OCI-LY1 (cell line): ENCODE data around the gene GPR176.

Source experiments
- H2AFZ ChIP-seq: fragments of 200-600 bp; sonication (generic), shearing (Covaris generic); 2 replicates; pipeline ENCODE4 v1.6.0; 2014; ENCODE audit warnings: antibody characterized with exemption, mild to moderate bottlenecking, low read length
- H3F3A ChIP-seq: fragments of 200-600 bp; sonication (generic), shearing (Covaris generic); 2 replicates; pipeline ENCODE4 v1.6.0; 2014; ENCODE audit warnings: mild to moderate bottlenecking, antibody characterized with exemption, low read length, moderate library complexity; ENCODE audit not compliant: insufficient read depth
- H3K27ac ChIP-seq: fragments of 200-600 bp; sonication (generic); 2 replicates; pipeline ENCODE4 v1.5.1; 2014; ENCODE audit warnings: low read length, mixed run types, mild to moderate bottlenecking, low read depth; ENCODE audit not compliant: poor library complexity, severe bottlenecking
- H3K27me3 ChIP-seq: fragments of 200-600 bp; sonication (generic); 2 replicates; pipeline ENCODE4 v1.6.0; 2014; ENCODE audit warnings: antibody characterized with exemption, mild to moderate bottlenecking, low read length, moderate library complexity; ENCODE audit not compliant: insufficient read depth
- H3K36me3 ChIP-seq: fragments of 200-600 bp; sonication (generic); 2 replicates; pipeline ENCODE4 v1.6.1; 2014; ENCODE audit warnings: mild to moderate bottlenecking, antibody characterized with exemption, low read length, moderate library complexity, mixed read lengths; ENCODE audit not compliant: insufficient read depth
- H3K4me1 ChIP-seq: fragments of 200-600 bp; sonication (generic); 2 replicates; pipeline ENCODE4 v1.5.1; 2014; ENCODE audit warnings: mild to moderate bottlenecking, low read length, moderate library complexity; ENCODE audit not compliant: insufficient read depth, severe bottlenecking
- H3K4me2 ChIP-seq: fragments of 200-600 bp; sonication (generic), shearing (Covaris generic); 2 replicates; pipeline ENCODE4 v1.6.1; 2014; ENCODE audit warnings: low read length
- H3K4me3 ChIP-seq: fragments of 200-600 bp; sonication (generic); 2 replicates; pipeline ENCODE4 v1.5.1; 2014; ENCODE audit warnings: low read length, low read depth, mild to moderate bottlenecking, mixed read lengths; ENCODE audit not compliant: poor library complexity, severe bottlenecking
- H3K79me2 ChIP-seq: fragments of 200-600 bp; shearing (Covaris generic); 2 replicates; pipeline ENCODE4 v1.6.1; 2016; ENCODE audit warnings: mixed run types, low read length, mixed read lengths; ENCODE audit not compliant: insufficient read depth
- H3K9ac ChIP-seq: fragments of 200-600 bp; sonication (generic), shearing (Covaris generic); 2 replicates; pipeline ENCODE4 v1.6.1; 2014; ENCODE audit warnings: mild to moderate bottlenecking, low read length, mixed read lengths
- H3K9me2 ChIP-seq: fragments of 200-600 bp; sonication (generic), shearing (Covaris generic); 2 replicates; pipeline ENCODE4 v1.6.1; 2014; ENCODE audit warnings: low read depth, mild to moderate bottlenecking, low read length, mixed read lengths
- H3K9me3 ChIP-seq: fragments of 200-600 bp; shearing (Covaris generic); 2 replicates; pipeline ENCODE4 v1.6.1; 2014; ENCODE audit warnings: low read length, mixed read lengths
- H4K20me1 ChIP-seq: fragments of 200-600 bp; sonication (generic), shearing (Covaris generic); 2 replicates; pipeline ENCODE4 v1.6.0; 2016; ENCODE audit warnings: mild to moderate bottlenecking, low read length; ENCODE audit not compliant: insufficient read depth
- EZH2 ChIP-seq: fragments of 200-600 bp; sonication (generic), shearing (Covaris generic); IDR thresholded peaks from 2 replicates; pipeline ENCODE4 v1.8.0; 2017; ENCODE audit warnings: borderline replicate concordance, mixed run types, mild to moderate bottlenecking, antibody characterized with exemption, low read length, moderate library complexity, mixed read lengths
- TF ChIP-seq, protein P1 (sequence below): fragments of 200-600 bp; sonication (generic), shearing (Covaris generic); IDR thresholded peaks from 2 replicates; pipeline ENCODE4 v1.5.1; 2017; ENCODE audit warnings: mild to moderate bottlenecking, antibody characterized with exemption, low read length, moderate library complexity, mixed read lengths

Gene GPR176

DNA sequence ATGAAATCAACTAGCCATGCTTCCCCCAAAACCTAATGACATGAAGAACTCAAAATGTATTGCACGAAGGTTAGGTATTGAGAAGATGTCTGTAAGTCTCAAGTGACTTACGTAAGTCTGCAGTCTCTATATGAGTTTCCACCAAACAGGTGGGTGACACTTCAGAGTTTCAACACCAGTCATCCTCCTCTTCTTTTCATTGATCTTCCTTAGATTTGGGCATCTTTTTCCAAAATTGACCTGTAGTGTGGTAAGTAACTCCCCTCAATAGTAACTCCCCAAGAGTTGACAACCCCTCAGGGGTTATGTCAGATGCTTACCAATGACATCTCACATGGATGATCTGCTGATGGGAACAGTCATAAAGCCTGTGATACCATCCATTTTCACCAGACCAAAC lies 46.1 kb downstream of the GPR176 start:
- Histone ChIP-seq H3K4me2 (no peak overlapping the region), H3K27ac (no peak overlapping the region), H4K20me1 (no peaks in the 10 kb centered on the region), H3K79me2 (no peaks in the 10 kb centered on the region), H3K36me3 (no peaks in the 10 kb centered on the region), H3K4me3 (no peak overlapping the region), H3K4me1 (no peaks in the 10 kb centered on the region), H3K9ac (no peak overlapping the region), H3K9me2 (no peaks in the 10 kb centered on the region), H3F3A (no peaks in the 10 kb centered on the region), H3K27me3 (no peaks in the 10 kb centered on the region), H3K9me3 (no peaks in the 10 kb centered on the region), H2AFZ (no peak overlapping the region)
- no peak for TF ChIP-seq EZH2
- TF ChIP-seq, protein P1, sequence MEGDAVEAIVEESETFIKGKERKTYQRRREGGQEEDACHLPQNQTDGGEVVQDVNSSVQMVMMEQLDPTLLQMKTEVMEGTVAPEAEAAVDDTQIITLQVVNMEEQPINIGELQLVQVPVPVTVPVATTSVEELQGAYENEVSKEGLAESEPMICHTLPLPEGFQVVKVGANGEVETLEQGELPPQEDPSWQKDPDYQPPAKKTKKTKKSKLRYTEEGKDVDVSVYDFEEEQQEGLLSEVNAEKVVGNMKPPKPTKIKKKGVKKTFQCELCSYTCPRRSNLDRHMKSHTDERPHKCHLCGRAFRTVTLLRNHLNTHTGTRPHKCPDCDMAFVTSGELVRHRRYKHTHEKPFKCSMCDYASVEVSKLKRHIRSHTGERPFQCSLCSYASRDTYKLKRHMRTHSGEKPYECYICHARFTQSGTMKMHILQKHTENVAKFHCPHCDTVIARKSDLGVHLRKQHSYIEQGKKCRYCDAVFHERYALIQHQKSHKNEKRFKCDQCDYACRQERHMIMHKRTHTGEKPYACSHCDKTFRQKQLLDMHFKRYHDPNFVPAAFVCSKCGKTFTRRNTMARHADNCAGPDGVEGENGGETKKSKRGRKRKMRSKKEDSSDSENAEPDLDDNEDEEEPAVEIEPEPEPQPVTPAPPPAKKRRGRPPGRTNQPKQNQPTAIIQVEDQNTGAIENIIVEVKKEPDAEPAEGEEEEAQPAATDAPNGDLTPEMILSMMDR = no peak

DNA sequence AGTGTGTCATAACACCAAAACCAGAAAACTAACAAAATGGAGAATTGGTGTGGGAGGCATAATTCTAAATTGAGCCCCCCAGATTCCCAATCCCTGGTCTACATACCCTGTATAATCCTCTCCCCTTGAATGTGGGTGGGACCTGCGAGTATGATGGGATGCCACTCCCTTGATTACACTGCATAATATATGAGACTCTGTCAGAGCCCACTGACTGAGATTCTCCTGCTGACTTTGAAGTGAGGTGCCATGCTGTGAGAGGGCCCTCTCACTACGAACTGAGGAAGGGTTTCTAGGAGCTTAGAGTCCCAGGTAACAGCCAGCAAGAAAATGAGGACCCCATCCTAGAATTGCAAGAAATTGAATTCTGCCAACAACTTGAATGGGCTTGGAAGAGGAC lies 49.5 kb downstream of the GPR176 start:
- Histone ChIP-seq H3K36me3 (no peaks in the 10 kb centered on the region), H3K27ac (no peak overlapping the region), H3K27me3 (no peaks in the 10 kb centered on the region), H3K79me2 (no peaks in the 10 kb centered on the region), H3K4me2 (no peak overlapping the region), H3K9me2 (no peaks in the 10 kb centered on the region), H3F3A (no peaks in the 10 kb centered on the region), H4K20me1 (no peaks in the 10 kb centered on the region), H3K4me3 (no peak overlapping the region), H2AFZ (no peak overlapping the region), H3K4me1 (no peaks in the 10 kb centered on the region), H3K9me3 (no peaks in the 10 kb centered on the region), H3K9ac (no peak overlapping the region)
- TF ChIP-seq, protein P1 = no peak
- no peak for TF ChIP-seq EZH2

- TF ChIP-seq, protein P1 = no peak
- TF ChIP-seq EZH2 = no peak
- Histone ChIP-seq H3K27ac (no peak overlapping the region), H3K4me2 (no peak overlapping the region), H4K20me1 (no peaks in the 10 kb centered on the region), H3K36me3 (no peaks in the 10 kb centered on the region), H3K9me3 (no peaks in the 10 kb centered on the region), H3K79me2 (no peaks in the 10 kb centered on the region), H3K9me2 (no peaks in the 10 kb centered on the region), H2AFZ (no peak overlapping the region), H3K9ac (no peak overlapping the region), H3K27me3 (no peaks in the 10 kb centered on the region), H3K4me3 (no peak overlapping the region), H3K4me1 (no peaks in the 10 kb centered on the region), H3F3A (no peaks in the 10 kb centered on the region)
Measured at GRCh38 chr15:39869858-39870515, 50.1 kb downstream of the GPR176 start.
